Left ventricle myocardium inferior (tissue), 1 donor: Measurements from ENCODE around the gene SPG7. TPM values are rescaled to one million over a fixed set of nuclear protein-coding genes. Genes with fewer than 3 reads are reported as not detected.

ENCODE experiments used
- DNase-seq: peaks from one replicate; pipeline ENCODE4 v3.0.0-alpha.2; 2020
- H3K27ac ChIP-seq: fragments of 200-600 bp; replicated peaks from 2 replicates; pipeline ENCODE4 v1.8.0; 2021
- H3K27me3 ChIP-seq: fragments of 200-600 bp; 2 replicates; pipeline ENCODE4 v1.8.0; 2021; ENCODE audit warnings: low read depth
- H3K36me3 ChIP-seq: fragments of 200-600 bp; 2 replicates; pipeline ENCODE4 v1.8.0; 2021
- H3K4me1 ChIP-seq: fragments of 200-600 bp; 2 replicates; pipeline ENCODE4 v1.8.0; 2021
- H3K4me3 ChIP-seq: fragments of 200-600 bp; 2 replicates; pipeline ENCODE4 v1.8.0; 2021; ENCODE audit warnings: mild to moderate bottlenecking, moderate library complexity
- H3K9me3 ChIP-seq: fragments of 200-600 bp; replicated peaks from 2 replicates; pipeline ENCODE4 v1.8.0; 2021
- intact Hi-C: fragments of 100-400 bp; cut with micrococcal nuclease; formaldehyde crosslinking; loops from one replicate; pipeline ENCODE4 v1.11.0; 2022
- total RNA-seq: library from RNA; stranded (reverse); fragmentation: NEBNext Ultra II Directional; extraction: Animal tissue kit (Norgen Biotek cat#: 25700); gene quantifications from one replicate; pipeline ENCODE4 v1.2.1, GENCODE V29; 2021
- TF ChIP-seq, protein P1 (sequence below): fragments of 200-600 bp; IDR thresholded peaks from 2 replicates; pipeline ENCODE4 v1.8.0; 2021; ENCODE audit warnings: antibody characterized with exemption, mild to moderate bottlenecking, borderline replicate concordance
- donor health status: DM: no; HTN: yes; CAD: no; lungs with severe emphysema.

Gene SPG7
- total RNA-seq, 1 donor from 2014 or later: 104 TPM

DNA sequence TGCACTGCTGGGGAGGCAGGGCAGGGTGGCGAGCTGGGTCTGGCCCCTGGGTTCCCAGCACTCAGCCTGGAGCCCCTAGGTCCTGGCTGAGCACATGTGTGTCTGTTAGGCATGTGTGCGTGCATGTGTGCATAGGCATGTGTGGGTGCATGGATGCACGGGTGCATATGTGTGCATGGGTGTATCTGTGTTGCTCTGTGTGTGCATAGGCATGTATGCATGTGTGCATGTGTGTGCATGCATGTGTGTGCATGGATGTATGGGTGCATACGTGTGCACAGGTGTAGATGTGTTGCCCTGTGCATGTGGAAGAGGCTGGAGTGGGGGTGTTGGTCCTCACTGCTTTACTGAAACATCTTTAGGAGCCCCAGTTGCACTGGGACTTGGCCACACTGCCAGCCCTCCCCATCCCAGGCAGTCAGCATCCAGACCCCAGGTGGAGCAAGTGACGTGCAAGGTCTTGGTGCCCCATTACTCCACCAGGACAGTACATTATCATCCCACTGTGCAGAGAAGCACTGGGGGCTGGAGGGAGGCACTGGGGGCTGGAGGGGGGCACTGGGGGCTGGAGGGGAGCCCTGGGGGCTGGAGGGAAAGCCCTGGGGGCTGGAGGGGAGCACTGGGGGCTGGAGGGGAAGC lies 94.9 kb downstream of the SPG7 start:
- intact Hi-C loops: no loop called here
- peaks cover 53% of the 10 kb centered on the region for H3K27me3 ChIP-seq
- no peak for DNase-seq
- no peak overlapping the region for H3K27ac ChIP-seq
- H3K36me3 ChIP-seq: no peaks in the 10 kb centered on the region
- H3K4me3 ChIP-seq: no peak overlapping the region
- no peaks in the 10 kb centered on the region for H3K9me3 ChIP-seq
- peaks cover 9% of the 10 kb centered on the region for H3K4me1 ChIP-seq
- TF ChIP-seq, protein P1, sequence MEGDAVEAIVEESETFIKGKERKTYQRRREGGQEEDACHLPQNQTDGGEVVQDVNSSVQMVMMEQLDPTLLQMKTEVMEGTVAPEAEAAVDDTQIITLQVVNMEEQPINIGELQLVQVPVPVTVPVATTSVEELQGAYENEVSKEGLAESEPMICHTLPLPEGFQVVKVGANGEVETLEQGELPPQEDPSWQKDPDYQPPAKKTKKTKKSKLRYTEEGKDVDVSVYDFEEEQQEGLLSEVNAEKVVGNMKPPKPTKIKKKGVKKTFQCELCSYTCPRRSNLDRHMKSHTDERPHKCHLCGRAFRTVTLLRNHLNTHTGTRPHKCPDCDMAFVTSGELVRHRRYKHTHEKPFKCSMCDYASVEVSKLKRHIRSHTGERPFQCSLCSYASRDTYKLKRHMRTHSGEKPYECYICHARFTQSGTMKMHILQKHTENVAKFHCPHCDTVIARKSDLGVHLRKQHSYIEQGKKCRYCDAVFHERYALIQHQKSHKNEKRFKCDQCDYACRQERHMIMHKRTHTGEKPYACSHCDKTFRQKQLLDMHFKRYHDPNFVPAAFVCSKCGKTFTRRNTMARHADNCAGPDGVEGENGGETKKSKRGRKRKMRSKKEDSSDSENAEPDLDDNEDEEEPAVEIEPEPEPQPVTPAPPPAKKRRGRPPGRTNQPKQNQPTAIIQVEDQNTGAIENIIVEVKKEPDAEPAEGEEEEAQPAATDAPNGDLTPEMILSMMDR: no peak

DNA sequence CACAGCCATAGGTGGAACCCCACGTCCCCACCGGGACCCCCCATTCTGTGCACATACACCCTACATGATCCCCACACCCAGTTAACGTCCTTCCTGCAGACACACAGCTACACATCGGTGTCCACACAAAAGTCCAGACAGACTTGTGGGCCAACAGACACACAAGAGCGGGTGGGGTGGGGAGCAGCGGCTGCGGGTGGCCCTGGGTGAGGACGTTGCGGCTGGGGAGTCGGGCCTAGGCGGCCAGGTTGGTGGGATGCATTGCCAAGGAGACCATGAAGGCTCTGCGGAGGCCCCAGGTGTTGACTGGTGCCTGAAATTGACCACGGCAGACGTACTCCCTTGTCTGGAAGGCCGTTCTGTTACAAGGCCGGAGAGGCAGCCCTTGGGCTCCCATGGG lies 96.6 kb downstream of the SPG7 start:
- no peaks in the 10 kb centered on the region for H3K9me3 ChIP-seq
- H3K4me1 ChIP-seq: peaks cover 9% of the 10 kb centered on the region
- intact Hi-C loops: no loop called here
- H3K36me3 ChIP-seq: no peaks in the 10 kb centered on the region
- no peak for DNase-seq
- H3K27ac ChIP-seq: no peak overlapping the region
- H3K4me3 ChIP-seq: no peak overlapping the region
- TF ChIP-seq, protein P1: no peak
- H3K27me3 ChIP-seq: peaks cover 61% of the 10 kb centered on the region

DNA sequence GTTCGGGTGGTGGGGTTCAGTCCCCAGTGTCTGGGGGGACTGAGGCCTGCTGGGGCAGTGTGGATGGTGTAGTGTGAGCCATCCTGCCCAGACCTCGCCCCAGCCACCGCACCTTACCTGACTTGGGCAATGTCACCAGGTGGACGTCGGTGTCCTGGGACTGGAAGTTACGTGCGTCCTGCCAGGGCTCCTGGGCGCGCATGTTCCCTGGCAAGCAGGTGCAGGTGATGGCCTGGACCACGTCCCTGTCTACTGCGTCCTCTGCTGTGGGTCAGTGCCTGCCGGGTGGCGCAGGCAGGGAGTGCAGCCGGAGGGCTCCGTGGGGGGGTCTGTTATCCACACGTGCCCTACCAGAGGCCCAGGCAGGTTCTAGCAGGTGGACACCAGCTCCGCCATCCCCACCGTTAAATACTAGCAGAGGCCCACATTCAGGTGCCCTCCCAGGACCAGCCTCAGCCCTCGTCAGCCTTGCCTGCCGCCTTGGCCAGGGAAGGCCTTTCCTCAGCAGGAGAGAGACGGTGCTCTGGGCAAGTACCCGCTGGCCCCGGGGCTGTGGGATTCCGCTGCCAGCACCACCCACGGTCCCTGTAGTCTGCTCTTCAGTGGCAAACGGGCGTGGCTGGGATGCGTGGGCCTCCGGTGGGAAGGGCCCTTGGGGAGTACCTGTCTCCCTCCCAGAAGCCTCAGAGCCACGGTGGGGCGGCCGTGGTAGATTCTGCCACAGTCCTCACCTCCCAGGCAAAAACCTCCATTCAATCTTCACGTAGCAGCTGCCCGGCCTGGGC lies 97.2 kb downstream of the SPG7 start:
- TF ChIP-seq, protein P1: no peak
- peaks cover 9% of the 10 kb centered on the region for H3K4me1 ChIP-seq
- H3K27me3 ChIP-seq: peaks cover 61% of the 10 kb centered on the region
- H3K27ac ChIP-seq: no peak overlapping the region
- no peak overlapping the region for H3K4me3 ChIP-seq
- no peaks in the 10 kb centered on the region for H3K36me3 ChIP-seq
- intact Hi-C loops: no loop called here
- DNase-seq: no peak
- no peaks in the 10 kb centered on the region for H3K9me3 ChIP-seq

DNA sequence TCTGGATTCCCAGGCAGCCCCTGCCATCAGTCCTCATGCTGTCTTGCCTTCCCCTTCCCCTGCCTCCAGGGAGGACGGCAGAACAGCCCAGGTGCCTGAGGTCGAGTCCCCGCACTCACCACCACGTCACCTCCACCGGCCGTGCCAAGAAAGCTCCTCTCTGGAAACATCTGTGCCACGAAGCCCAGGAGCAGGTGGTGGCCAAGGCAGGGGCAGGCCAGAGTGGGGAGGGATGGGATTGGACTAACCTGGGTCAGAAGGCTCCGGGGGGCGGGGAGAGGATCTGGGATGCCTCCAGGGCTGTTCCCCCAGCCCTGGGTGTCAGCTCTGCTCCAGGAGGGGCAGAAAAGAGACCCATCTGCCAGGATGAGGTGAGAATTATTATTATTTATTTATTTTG lies 97.8 kb downstream of the SPG7 start:
- no peak overlapping the region for H3K4me3 ChIP-seq
- no peak overlapping the region for H3K27ac ChIP-seq
- no peak for DNase-seq
- no peaks in the 10 kb centered on the region for H3K36me3 ChIP-seq
- TF ChIP-seq, protein P1: no peak
- intact Hi-C loops: no loop called here
- H3K9me3 ChIP-seq: no peaks in the 10 kb centered on the region
- H3K4me1 ChIP-seq: peaks cover 9% of the 10 kb centered on the region
- peaks cover 61% of the 10 kb centered on the region for H3K27me3 ChIP-seq

Other genes with a start within 250 kb of the SPG7 start
- 63.8 TPM for gene ANKRD11, start 17.8 kb upstream of the SPG7 start, total RNA-seq
- 1,030 TPM for gene RPL13, start 52.3 kb downstream of the SPG7 start, total RNA-seq
- not detected for gene CPNE7, start 67.4 kb downstream of the SPG7 start, total RNA-seq
- gene DPEP1, start 105.2 kb downstream of the SPG7 start, total RNA-seq: not detected
- gene CHMP1A, start 149.3 kb downstream of the SPG7 start, total RNA-seq: 37.3 TPM
- gene SPATA33, start 149.4 kb downstream of the SPG7 start, total RNA-seq: 3.6 TPM
- 26.7 TPM for gene CDK10, start 178.3 kb downstream of the SPG7 start, total RNA-seq
- 2.1 TPM for gene SPATA2L, start 193.3 kb downstream of the SPG7 start, total RNA-seq
- 12.6 TPM for gene VPS9D1, start 212.5 kb downstream of the SPG7 start, total RNA-seq
- gene ZNF276, start 213.1 kb downstream of the SPG7 start, total RNA-seq: 12.9 TPM